A673 (cell line): ENCODE data around the gene NDUFAF3. TPM values are rescaled to one million over a fixed set of nuclear protein-coding genes. Genes with fewer than 3 reads are reported as not detected.

Experiments
- BruUV-seq: library from RNA; stranded (reverse); fragments of 400-500 nt; replicated peaks from 2 replicates; lab custom pipeline; 2021; lab: Mats Ljungman, UMichigan
- CTCF ChIA-PET: fragments of 300-600 bp; sonication (Branson Sonifier 250); formaldehyde crosslinking; loops from one replicate; lab custom pipeline; 2022; ENCODE audit warnings: antibody characterized with exemption; lab: Charles Lee
- POLR2A ChIA-PET: fragments of 300-600 bp; sonication (Branson Sonifier 250); formaldehyde crosslinking; loops from one replicate; lab custom pipeline; 2022; ENCODE audit warnings: antibody characterized with exemption; ENCODE audit not compliant: low non-redundant PET; lab: Charles Lee
- DNase-seq: peaks from one replicate; pipeline ENCODE4 v3.0.0-alpha.2; 2015; ENCODE audit warnings: low spot score
- H3K27ac ChIP-seq: fragments of 200-600 bp; sonication (generic); 2 replicates; pipeline ENCODE4 v1.5.1; 2016; ENCODE audit warnings: mixed run types, low read depth, mild to moderate bottlenecking, mixed read lengths, antibody characterized with exemption, low read length; ENCODE audit not compliant: poor library complexity, severe bottlenecking
- H3K27me3 ChIP-seq: fragments of 200-600 bp; sonication (generic); replicated peaks from 2 replicates; pipeline ENCODE4 v1.6.1; 2017; ENCODE audit warnings: mixed run types, low read depth, mild to moderate bottlenecking, mixed read lengths, antibody characterized with exemption, low read length; ENCODE audit not compliant: insufficient read depth, poor library complexity
- H3K36me3 ChIP-seq: fragments of 200-600 bp; sonication (generic); 2 replicates; pipeline ENCODE4 v1.6.1; 2016; ENCODE audit warnings: mixed run types, mild to moderate bottlenecking, mixed read lengths, antibody characterized with exemption, low read length; ENCODE audit not compliant: insufficient read depth, poor library complexity, severe bottlenecking
- H3K4me1 ChIP-seq: fragments of 200-600 bp; sonication (generic); 2 replicates; pipeline ENCODE4 v1.6.1; 2017; ENCODE audit warnings: mixed run types, mild to moderate bottlenecking, mixed read lengths, antibody characterized with exemption, low read length; ENCODE audit not compliant: insufficient read depth, poor library complexity, severe bottlenecking
- H3K4me3 ChIP-seq: fragments of 200-600 bp; sonication (generic); 2 replicates; pipeline ENCODE4 v1.5.1; 2016; ENCODE audit warnings: low read depth, mixed run types, mild to moderate bottlenecking, mixed read lengths, low read length; ENCODE audit not compliant: poor library complexity, severe bottlenecking
- H3K9me3 ChIP-seq: fragments of 200-600 bp; sonication (generic); 2 replicates; pipeline ENCODE4 v1.6.1; 2016; ENCODE audit warnings: mixed run types, low read depth, mild to moderate bottlenecking, mixed read lengths, antibody characterized with exemption, low read length; ENCODE audit not compliant: poor library complexity, severe bottlenecking
- EZH2 ChIP-seq: fragments of 200-600 bp; sonication (generic); IDR thresholded peaks from 2 replicates; pipeline ENCODE4 v1.6.1; 2017; ENCODE audit warnings: borderline replicate concordance, low read depth, mild to moderate bottlenecking, mixed read lengths, antibody characterized with exemption, low read length; ENCODE audit not compliant: poor library complexity, severe bottlenecking
- intact Hi-C: fragments of 100-400 bp; cut with micrococcal nuclease; formaldehyde crosslinking; loops from one replicate; pipeline ENCODE4 v1.10.0; 2022; ENCODE audit not compliant: unreplicated experiment
- total RNA-seq: library from RNA; stranded (reverse); gene quantifications from 2 replicates; pipeline ENCODE4 v1.2.3, GENCODE V29; 2021
- TF ChIP-seq, protein P1 (sequence below): fragments of 300-800, 200-600 bp; sonication (generic); conservative IDR thresholded peaks from 2 replicates; pipeline ENCODE4 v1.5.1; 2017; ENCODE audit warnings: low read depth, mild to moderate bottlenecking, antibody characterized with exemption, low read length, moderate library complexity, mixed read lengths

Gene NDUFAF3
- total RNA-seq, 1 experiment from 2014 or later, result 36.6 TPM

DNA sequence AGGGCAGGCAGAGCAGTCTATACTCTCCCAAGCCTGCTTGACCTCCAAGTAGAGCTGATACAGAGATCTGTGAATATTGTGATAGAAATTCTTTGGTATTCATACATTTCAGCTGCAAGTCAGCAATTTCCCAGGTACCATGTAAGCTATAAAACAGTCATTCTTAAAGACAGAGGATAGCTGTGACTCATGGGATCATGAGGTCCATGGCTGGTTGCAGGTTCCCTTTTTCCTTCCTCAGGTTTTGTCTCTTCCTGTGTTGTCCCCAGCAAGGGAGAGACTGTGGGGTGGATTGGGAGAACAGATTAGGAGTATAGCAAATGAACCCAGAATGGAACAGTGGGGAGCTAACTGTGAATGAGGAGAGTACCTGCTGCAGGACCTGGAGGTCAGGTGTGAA lies 37.3 kb upstream of the NDUFAF3 start:
- Histone ChIP-seq H3K4me3 (no peak overlapping the region), H3K4me1 (peaks cover 3% of the 10 kb centered on the region), H3K27me3 (no peaks in the 10 kb centered on the region), H3K36me3 (peaks cover 5% of the 10 kb centered on the region), H3K9me3 (no peaks in the 10 kb centered on the region), H3K27ac (no peak overlapping the region)
- ChIA-PET POLR2A (no interaction called here), CTCF (no interaction called here)
- intact Hi-C loops, result loop anchor here (5.0 kb wide), 1 partner anchor 463 kb away; no protein-coding TSS in a partner anchor
- no TSS peak for BruUV-seq
- no peak for DNase-seq
- TF ChIP-seq, protein P1, sequence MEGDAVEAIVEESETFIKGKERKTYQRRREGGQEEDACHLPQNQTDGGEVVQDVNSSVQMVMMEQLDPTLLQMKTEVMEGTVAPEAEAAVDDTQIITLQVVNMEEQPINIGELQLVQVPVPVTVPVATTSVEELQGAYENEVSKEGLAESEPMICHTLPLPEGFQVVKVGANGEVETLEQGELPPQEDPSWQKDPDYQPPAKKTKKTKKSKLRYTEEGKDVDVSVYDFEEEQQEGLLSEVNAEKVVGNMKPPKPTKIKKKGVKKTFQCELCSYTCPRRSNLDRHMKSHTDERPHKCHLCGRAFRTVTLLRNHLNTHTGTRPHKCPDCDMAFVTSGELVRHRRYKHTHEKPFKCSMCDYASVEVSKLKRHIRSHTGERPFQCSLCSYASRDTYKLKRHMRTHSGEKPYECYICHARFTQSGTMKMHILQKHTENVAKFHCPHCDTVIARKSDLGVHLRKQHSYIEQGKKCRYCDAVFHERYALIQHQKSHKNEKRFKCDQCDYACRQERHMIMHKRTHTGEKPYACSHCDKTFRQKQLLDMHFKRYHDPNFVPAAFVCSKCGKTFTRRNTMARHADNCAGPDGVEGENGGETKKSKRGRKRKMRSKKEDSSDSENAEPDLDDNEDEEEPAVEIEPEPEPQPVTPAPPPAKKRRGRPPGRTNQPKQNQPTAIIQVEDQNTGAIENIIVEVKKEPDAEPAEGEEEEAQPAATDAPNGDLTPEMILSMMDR, result no peak
- no peak for TF ChIP-seq EZH2

DNA sequence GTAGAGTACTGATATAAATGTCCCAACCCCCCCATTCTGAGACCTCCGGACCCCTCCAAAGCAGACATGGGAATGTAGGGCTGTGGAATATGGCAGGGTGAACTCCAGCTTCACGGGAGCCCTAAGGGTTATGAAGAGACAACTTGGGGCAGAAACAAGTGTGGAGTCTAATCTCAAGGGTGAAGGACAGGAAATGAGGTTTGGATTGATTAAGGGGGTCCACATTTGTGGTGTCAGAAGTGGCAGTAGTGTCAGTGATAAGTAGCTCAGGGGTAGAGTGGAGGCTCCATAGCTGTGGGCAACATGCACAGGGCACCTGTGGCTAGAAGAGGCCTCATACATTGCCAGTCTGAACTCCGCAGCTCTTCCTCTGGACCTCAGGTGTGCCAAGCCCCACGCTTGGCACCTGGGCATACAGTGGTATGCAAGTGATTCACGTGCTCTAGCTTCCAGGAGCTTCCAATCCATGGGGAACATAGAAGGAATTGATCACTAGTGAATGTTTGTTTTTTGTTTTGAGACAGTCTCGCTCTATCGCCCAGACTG lies 36.0 kb upstream of the NDUFAF3 start:
- Histone ChIP-seq H3K4me3 (no peak overlapping the region), H3K27ac (no peak overlapping the region), H3K4me1 (peaks cover 3% of the 10 kb centered on the region), H3K27me3 (no peaks in the 10 kb centered on the region), H3K9me3 (no peaks in the 10 kb centered on the region), H3K36me3 (peaks cover 5% of the 10 kb centered on the region)
- TF ChIP-seq, protein P1, result no peak
- no peak for TF ChIP-seq EZH2
- CTCF ChIA-PET, result no interaction called here
- no TSS peak for BruUV-seq
- DNase-seq, result no peak
- intact Hi-C loops, result loop anchor here (5.0 kb wide), 1 partner anchor 461 kb away; no protein-coding TSS in a partner anchor
- POLR2A ChIA-PET, result no interaction called here

DNA sequence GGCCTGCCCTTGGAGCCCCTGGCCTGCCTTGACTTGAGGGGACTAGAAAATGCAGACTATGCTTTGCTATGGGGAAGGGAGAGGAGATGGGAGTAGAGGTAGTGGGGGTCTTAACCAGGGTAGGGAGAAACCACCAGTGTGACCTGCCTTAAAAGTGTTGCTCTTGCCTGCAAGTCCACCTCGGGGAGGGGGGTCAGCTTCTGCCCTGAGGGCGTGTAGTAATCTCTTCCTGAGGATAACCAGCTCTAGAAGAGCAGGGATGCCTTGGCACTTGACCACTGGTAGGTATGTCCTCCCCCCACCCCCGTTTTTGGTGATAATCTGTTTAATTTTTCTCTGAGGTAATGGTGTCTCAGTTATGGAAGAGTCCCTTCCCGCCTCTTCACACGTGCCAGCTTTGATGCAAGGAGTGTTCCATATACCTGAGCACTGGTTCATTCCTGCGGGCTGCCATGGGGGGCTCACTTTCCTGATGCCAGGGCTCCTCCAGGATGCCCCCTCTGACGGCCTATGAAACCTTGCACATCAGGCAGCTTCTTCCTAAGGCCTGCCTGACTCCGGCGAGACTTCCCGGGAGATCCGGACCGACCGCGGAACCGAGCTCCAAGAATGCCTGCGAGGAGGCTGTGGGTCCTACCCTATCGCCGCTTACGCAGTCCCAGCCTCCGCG lies 32.7 kb upstream of the NDUFAF3 start:
- CTCF ChIA-PET, result interaction anchor here (1.2 to 1.6 kb wide), 2 partner anchors 18 to 105 kb away, joined by 4 read pairs; partner anchors contain the start of genes QRICH1 and WDR6
- Histone ChIP-seq H3K27me3 (no peaks in the 10 kb centered on the region), H3K9me3 (no peaks in the 10 kb centered on the region), H3K4me3 (peak overlapping the region; percentile 64), H3K4me1 (peaks cover 3% of the 10 kb centered on the region), H3K36me3 (no peaks in the 10 kb centered on the region), H3K27ac (peak overlapping the region; percentile 75)
- no peak for DNase-seq
- TF ChIP-seq, protein P1, result no peak
- TF ChIP-seq EZH2, result no peak
- POLR2A ChIA-PET, result interaction anchor here (1.2 kb wide), 1 partner anchor 18 kb away, joined by 5 read pairs; the partner anchor contains the start of gene WDR6
- intact Hi-C loops, result loop anchor here (5.0 kb wide), 1 partner anchor 458 kb away; no protein-coding TSS in a partner anchor
- BruUV-seq, result TSS peak; percentile 66
